ENCODE data around the gene RCL1. TPM values are rescaled to one million over a fixed set of nuclear protein-coding genes. Genes with fewer than 3 reads are reported as not detected.

The RCL1 gene
- total and polyA plus RNA-seq, 2 donors (not counting 1 experiment from before 2014, with no cell fraction given) = 10.5 to 21.7 TPM

GRCh38 chr9:4873066-4873465 is 80.3 kb downstream of the RCL1 start:
- no peak for TF ChIP-seq EZH2 (IDR thresholded peaks at IDR 0.05; ENCODE audit: borderline replicate concordance, insufficient read depth, low read depth, low read length, poor library complexity, severe bottlenecking)
- TF ChIP-seq, protein P1, sequence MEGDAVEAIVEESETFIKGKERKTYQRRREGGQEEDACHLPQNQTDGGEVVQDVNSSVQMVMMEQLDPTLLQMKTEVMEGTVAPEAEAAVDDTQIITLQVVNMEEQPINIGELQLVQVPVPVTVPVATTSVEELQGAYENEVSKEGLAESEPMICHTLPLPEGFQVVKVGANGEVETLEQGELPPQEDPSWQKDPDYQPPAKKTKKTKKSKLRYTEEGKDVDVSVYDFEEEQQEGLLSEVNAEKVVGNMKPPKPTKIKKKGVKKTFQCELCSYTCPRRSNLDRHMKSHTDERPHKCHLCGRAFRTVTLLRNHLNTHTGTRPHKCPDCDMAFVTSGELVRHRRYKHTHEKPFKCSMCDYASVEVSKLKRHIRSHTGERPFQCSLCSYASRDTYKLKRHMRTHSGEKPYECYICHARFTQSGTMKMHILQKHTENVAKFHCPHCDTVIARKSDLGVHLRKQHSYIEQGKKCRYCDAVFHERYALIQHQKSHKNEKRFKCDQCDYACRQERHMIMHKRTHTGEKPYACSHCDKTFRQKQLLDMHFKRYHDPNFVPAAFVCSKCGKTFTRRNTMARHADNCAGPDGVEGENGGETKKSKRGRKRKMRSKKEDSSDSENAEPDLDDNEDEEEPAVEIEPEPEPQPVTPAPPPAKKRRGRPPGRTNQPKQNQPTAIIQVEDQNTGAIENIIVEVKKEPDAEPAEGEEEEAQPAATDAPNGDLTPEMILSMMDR (IDR thresholded peaks at IDR 0.05) = no peak
- Histone ChIP-seq H4K20me1 (ENCODE audit: control insufficient read depth, insufficient read depth, low read length, poor library complexity, severe bottlenecking) (no peaks in the 10 kb centered on the region), H3K4me3 (ENCODE audit: control extremely low read depth in 1 of 5, extremely low read depth in 1 of 5, insufficient read depth in 1 of 5, low read depth in 2 of 5, low read length in 4 of 5) (no peak overlapping the region), H3K4me1 (ENCODE audit: control insufficient read depth in 2 of 2, insufficient read depth in 2 of 2, low read length in 2 of 2) (no peaks in the 10 kb centered on the region), H3K4me2 (replicated peaks; ENCODE audit: low read depth, low read length, poor library complexity, severe bottlenecking) (no peak overlapping the region), H2AFZ (ENCODE audit: insufficient read depth, low read depth, low read length, poor library complexity, severe bottlenecking) (no peak overlapping the region), H3K79me2 (ENCODE audit: control insufficient read depth, insufficient read depth, low read length) (no peaks in the 10 kb centered on the region), H3K9ac (ENCODE audit: low read length) (no peak overlapping the region), H3K27me3 (replicated peaks in 1 of 4; ENCODE audit: control extremely low read depth in 1 of 4, control insufficient read depth in 3 of 4, insufficient read depth in 4 of 4, low read length in 3 of 4) (no peaks in the 10 kb centered on the region), H3K27ac (ENCODE audit: low read length in 2 of 2) (no peak overlapping the region), H3K36me3 (replicated peaks in 1 of 2; ENCODE audit: control extremely low read depth in 1 of 2, control insufficient read depth in 1 of 2, extremely low read depth in 1 of 2, insufficient read depth in 2 of 2, low read length in 1 of 2) (no peaks in the 10 kb centered on the region), H3K9me3 (ENCODE audit: control extremely low read depth in 1 of 3, control insufficient read depth in 2 of 3, insufficient read depth in 1 of 3, low read length in 2 of 3) (peaks cover 0 to 3% (median 0%) of the 10 kb centered on the region in 3 donors)
- Mint-ChIP-seq H3K9me3 (ENCODE audit: insufficient read depth) (no peaks in the 10 kb centered on the region), H3K4me1 (no peaks in the 10 kb centered on the region), H3K4me3 (no peak overlapping the region), H3K27me3 (no peaks in the 10 kb centered on the region), H3K27ac (no peak overlapping the region)
- POLR2A ChIA-PET = no interaction called here
- CTCF ChIA-PET = no interaction called here
- DNase-seq (no peak), ATAC-seq (ENCODE audit: low read depth) (no peak)
- intact Hi-C loops (cut with micrococcal nuclease) = no loop called here
- 100% methylated on average over 4 of the region's 4 CpGs for WGBS (ENCODE audit: insufficient coverage)

DNA sequence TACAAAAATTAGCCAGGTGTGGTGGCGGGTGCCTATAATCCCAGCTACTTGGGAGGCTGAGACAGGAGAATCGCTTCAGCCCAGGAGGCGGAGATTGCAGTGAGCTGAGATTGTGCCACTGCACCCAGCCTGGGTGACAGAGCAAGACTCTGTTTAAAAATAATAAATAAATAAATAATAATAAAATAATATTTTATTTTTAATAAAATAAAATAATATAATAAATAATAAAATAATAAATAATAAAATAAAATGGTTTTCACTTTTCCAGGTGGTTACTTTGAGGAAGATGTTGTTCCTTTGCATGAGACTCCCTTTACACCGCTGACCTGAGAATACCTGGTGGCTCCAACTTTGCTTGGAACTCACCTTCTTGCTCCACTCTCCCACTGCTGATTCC is 82.8 kb downstream of the RCL1 start:
- Histone ChIP-seq H3K79me2 (ENCODE audit: control insufficient read depth, insufficient read depth, low read length) (no peaks in the 10 kb centered on the region), H4K20me1 (ENCODE audit: control insufficient read depth, insufficient read depth, low read length, poor library complexity, severe bottlenecking) (no peaks in the 10 kb centered on the region), H3K4me1 (ENCODE audit: control insufficient read depth in 2 of 2, insufficient read depth in 2 of 2, low read length in 2 of 2) (no peaks in the 10 kb centered on the region), H2AFZ (ENCODE audit: insufficient read depth, low read depth, low read length, poor library complexity, severe bottlenecking) (no peak overlapping the region), H3K9me3 (ENCODE audit: control extremely low read depth in 1 of 3, control insufficient read depth in 2 of 3, insufficient read depth in 1 of 3, low read length in 2 of 3) (peaks cover 0 to 3% (median 0%) of the 10 kb centered on the region in 3 donors), H3K36me3 (replicated peaks in 1 of 2; ENCODE audit: control extremely low read depth in 1 of 2, control insufficient read depth in 1 of 2, extremely low read depth in 1 of 2, insufficient read depth in 2 of 2, low read length in 1 of 2) (no peaks in the 10 kb centered on the region), H3K9ac (ENCODE audit: low read length) (no peak overlapping the region), H3K27me3 (replicated peaks in 1 of 4; ENCODE audit: control extremely low read depth in 1 of 4, control insufficient read depth in 3 of 4, insufficient read depth in 4 of 4, low read length in 3 of 4) (no peaks in the 10 kb centered on the region), H3K4me3 (ENCODE audit: control extremely low read depth in 1 of 5, extremely low read depth in 1 of 5, insufficient read depth in 1 of 5, low read depth in 2 of 5, low read length in 4 of 5) (no peak overlapping the region), H3K27ac (ENCODE audit: low read length in 2 of 2) (no peak overlapping the region), H3K4me2 (replicated peaks; ENCODE audit: low read depth, low read length, poor library complexity, severe bottlenecking) (no peak overlapping the region)
- ChIA-PET CTCF (no interaction called here), POLR2A (no interaction called here)
- TF ChIP-seq, protein P1 (IDR thresholded peaks at IDR 0.05) = no peak
- no peak for TF ChIP-seq EZH2 (IDR thresholded peaks at IDR 0.05; ENCODE audit: borderline replicate concordance, insufficient read depth, low read depth, low read length, poor library complexity, severe bottlenecking)
- no peak for ATAC-seq (ENCODE audit: low read depth)
- H3K4me1 Mint-ChIP-seq = no peaks in the 10 kb centered on the region
- no peaks in the 10 kb centered on the region for H3K9me3 Mint-ChIP-seq (ENCODE audit: insufficient read depth)
- no peak overlapping the region for H3K4me3 Mint-ChIP-seq
- no peak for DNase-seq
- H3K27ac Mint-ChIP-seq = peak overlapping the region; percentile 17
- no CpG with 5 or more reads among the region's 4 CpGs for WGBS (ENCODE audit: insufficient coverage)
- intact Hi-C loops (cut with micrococcal nuclease) = no loop called here
- H3K27me3 Mint-ChIP-seq = no peaks in the 10 kb centered on the region

All from B cell (primary cell).